HG03045 (cell line): ENCODE data around the gene EXOC7.
"Not testable (repeated sequence)": the region's sequence is repeated elsewhere in the genome, so short reads cannot be mapped to it uniquely, and the experiment has no call there.

Experiments
- ATAC-seq: cut with Tn5 transposase; IDR thresholded peaks from one replicate; pipeline ENCODE4 v1.9.1; 2021; ENCODE audit warnings: mild to moderate bottlenecking, moderate library complexity; ENCODE audit not compliant: unreplicated experiment

EXOC7 gene

DNA sequence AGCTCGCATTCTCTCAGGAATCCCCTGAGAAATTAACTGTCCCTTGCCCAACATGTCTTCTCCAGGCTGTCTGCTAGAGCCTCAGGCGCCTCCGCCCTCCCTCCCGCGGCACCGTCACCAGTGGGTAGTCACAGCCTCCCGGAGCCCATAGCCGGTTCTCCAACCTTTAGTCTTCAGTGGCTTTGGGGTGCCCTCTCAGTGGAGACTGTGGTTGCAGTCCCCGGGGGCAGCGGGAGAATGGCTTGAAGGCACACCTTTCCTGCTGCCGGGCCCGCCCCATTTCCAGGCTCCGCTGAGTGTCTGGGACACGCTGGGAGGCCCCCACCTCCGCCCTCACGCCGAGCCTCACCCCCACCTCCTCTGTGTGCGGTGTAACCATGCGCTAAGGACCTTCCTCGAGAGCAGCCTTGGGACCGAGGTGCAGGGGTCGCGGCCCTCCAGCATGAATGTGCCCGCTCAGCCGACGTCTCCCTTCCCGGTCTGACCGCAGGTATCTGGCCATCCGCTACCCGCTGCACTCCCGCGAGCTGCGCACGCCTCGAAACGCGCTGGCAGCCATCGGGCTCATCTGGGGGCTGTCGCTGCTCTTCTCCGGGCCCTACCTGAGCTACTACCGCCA is 27.3 kb downstream of the EXOC7 start:
- no peak for ATAC-seq

- ATAC-seq, result no peak
These were observed 28.0 kb downstream of the EXOC7 start for GRCh38 chr17:76075364-76076145.

DNA sequence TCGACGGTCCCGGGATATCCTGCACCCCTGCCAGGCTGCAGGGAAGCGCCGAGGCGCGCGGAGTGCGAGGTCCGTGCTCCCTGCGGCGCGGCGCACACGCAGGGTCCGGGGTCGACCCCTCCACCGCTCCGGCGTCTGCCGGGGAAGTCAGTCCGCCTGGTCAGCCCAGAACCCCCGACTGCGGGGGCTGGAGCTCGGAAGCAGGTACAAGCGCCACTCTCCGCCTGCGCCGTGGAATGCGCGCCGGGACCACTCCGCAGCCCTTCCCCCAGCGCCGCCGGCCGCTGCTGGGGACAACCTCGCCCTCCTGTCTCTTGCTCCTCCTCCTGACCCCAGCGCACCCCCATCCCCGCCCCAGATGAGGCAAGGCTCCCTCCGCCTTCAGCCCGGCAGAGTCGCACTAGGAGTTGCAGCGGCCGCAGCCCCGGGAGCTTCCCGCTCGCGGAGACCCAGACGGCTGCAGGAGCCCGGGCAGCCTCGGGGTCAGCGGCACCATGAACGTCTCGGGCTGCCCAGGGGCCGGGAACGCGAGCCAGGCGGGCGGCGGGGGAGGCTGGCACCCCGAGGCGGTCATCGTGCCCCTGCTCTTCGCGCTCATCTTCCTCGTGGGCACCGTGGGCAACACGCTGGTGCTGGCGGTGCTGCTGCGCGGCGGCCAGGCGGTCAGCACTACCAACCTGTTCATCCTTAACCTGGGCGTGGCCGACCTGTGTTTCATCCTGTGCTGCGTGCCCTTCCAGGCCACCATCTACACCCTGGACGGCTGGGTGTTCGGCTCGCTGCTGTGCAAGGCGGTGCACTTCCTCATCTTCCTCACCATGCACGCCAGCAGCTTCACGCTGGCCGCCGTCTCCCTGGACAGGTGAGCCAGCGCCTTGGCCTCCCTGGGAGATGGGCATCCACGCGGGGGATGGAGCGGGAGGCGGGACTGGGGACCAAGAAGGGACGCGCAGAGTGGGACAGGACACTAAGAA is 28.9 kb downstream of the EXOC7 start, which contains the start of gene GALR2:
Gene GALR2 (plus strand): TSS at position 392 of the 974 bp plus-strand sequence. CDS start 103 bp downstream, at position 495.
- no peak for ATAC-seq

DNA sequence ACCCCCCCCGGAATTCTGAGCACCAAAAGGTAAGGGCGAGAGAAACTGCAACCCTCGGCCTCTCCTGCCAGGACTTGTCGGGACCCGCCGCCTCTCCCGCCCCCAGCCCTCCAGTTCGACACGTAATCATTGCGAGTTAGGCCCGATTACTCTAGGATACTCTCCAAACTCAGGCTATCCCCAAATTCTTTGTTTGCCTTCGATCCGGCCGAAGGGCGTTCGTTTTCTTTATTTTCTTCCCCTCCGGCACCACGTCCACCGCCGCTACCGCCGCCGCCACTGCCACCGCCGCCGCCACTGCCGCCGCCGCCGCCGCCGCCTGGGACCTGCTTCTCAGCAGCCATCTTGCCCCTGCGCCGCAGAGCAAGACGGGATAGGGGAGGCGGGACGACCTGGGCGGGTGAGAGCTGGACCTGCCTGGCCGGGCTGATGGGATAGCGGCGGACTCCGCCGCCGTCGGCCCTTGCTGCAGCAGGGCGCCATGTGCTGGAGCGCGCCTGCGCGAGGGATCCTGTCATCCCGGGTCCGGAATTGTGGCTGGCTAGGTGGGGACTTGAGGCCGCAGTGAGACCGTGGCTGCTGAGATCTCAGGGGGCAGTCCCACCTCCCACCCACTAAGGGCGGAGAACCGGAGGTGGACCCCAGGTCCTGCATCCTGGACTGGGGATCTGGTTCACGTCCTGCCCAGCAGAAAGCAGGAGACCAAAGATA is 31.3 kb downstream of the EXOC7 start, which contains the start of gene SRP68:
Gene SRP68 (minus strand): TSS at position 370 of the 711 bp plus-strand sequence. CDS start 26 bp downstream, at position 344.
- peak; percentile 88 for ATAC-seq

- ATAC-seq, result no peak
These were observed 31.9 kb downstream of the EXOC7 start for GRCh38 chr17:76071531-76072147.

- no peak for ATAC-seq
These were observed 37.8 kb downstream of the EXOC7 start for GRCh38 chr17:76065775-76066174.

DNA sequence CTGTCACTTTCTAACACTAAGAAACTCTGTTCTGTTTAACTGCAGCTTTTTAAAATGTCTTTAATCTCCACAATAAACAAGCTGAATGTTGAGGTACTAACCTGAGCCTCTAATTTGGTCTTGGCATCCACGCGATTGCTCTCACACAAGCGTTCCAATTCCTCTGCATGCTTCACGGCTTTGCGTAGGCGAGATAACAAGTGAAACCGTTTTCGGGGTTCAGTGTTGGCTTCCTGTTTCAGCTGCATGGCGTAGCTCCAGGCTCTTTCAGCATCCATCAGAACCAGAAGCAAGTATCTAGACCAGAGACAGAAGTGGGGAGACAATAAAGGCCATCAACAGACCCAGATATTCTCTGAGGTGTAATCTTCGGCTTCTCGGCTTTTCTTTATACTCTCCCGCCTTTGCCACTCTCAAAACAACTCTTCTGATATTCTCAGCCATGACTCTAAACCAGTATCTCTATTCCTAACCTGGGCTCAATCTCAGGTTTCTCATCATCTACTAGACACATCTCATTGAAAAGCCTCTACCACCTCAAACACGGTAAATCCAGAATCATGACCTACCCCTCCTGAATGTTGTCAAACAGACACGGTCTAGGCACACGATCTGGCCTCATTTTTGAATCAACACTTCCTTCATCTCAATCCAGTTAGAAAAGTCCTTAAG is 39.6 kb downstream of the EXOC7 start:
- no peak for ATAC-seq

DNA sequence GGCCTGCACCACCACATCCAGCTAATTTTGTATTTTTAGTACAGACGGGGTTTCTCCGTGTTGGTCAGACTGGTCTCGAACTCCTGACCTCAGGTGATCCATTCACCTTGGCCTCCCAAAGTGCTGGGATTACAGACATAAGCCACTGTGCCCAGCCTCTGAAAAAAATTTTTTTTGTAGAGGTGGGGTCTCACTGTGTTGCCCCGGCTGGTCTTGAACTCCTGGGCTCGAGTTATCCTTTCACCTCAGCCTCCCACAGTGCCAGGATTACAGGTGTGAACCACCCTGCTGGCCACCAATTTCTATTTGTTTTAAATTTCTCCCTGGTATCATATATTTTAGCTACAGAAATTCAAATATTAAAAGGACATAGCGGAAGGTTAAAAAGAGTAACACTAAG is 45.3 kb downstream of the EXOC7 start:
- not testable (repeated sequence) for ATAC-seq

GRCh38 chr17:76056882-76057281 is 46.7 kb downstream of the EXOC7 start:
- no peak for ATAC-seq

DNA sequence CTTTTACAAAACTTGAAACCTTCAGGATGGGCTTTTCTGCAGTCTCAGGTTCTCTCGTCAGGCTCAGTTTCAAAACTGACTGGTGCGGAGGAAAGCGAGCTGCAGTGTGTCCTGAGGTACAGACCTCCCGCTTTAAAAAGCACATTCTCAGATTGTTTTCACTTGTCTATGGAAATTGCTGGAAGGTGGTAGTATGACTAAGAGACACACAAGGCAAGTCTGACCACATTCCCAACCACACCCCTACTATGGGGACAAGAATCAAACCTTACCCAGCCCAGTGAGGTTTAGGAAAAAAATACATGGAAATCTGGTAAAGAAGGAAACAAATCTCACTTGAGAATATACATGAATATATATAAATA is 49.5 kb downstream of the EXOC7 start:
- no peak for ATAC-seq

GRCh38 chr17:76053246-76054111 is 50.1 kb downstream of the EXOC7 start:
- no peak for ATAC-seq

DNA sequence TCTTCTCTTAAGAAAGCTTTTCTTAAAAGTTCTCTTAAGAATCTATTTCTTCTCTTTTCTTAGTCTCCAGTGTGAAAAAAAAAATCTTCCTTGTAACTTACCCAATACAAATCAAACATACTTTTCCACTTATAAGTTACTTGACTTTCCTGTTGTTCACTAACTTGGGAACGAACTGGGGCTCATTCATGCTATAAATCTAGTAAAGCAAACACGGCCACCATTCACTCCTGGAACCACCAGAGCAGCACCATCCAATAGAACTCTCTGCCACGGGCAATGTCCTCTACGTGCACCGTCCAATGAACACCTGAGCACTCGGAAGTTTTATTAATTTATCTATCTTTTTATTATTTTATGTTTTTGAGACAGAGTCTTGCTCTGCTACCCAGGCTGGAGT is 52.0 kb downstream of the EXOC7 start:
- no peak for ATAC-seq

DNA sequence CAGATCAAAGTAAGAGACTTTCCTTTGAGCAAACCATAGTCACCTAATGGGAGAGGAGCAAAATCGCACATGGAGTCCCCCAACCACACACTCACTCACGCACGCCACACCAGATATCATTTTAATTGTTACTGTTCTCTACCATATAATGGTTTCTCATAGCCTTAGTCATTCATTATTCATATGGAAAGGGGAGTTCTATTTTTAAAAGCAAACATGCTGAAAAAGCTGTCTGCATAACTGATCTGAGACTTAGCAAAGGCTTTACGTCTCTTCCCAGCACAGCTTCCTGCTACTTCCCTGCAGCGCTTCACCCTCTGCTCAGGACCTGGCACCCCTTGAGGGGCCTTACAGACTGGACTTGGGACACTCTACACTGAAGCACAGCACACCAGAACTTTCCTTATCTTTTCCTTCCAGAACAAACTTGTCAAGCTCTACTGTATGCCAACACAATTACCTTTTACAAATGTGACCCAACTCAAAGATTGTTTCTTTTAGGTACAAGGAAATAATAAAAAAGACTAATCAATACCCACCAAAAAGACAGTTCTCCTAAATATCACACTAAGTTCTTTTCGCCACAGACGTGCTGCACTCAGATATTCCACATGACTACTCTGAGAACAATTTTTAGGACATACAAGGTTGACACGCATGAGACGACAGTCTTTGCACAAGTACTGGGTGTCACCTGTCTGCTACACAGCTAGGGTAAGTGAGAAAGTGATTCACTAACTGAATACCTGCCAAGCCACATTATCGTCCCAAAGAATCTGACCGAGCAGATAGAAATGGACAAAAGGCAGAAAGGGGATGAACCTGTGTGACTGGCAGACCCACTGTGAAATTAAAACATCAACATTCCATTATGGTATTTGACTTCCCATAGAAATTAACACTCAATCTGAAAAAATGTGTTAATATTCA is 52.8 kb downstream of the EXOC7 start:
- no peak for ATAC-seq

- no peak for ATAC-seq
These were observed 53.6 kb downstream of the EXOC7 start for GRCh38 chr17:76049836-76050537.

GRCh38 chr17:76049239-76049638 is 54.3 kb downstream of the EXOC7 start:
- ATAC-seq, result no peak

DNA sequence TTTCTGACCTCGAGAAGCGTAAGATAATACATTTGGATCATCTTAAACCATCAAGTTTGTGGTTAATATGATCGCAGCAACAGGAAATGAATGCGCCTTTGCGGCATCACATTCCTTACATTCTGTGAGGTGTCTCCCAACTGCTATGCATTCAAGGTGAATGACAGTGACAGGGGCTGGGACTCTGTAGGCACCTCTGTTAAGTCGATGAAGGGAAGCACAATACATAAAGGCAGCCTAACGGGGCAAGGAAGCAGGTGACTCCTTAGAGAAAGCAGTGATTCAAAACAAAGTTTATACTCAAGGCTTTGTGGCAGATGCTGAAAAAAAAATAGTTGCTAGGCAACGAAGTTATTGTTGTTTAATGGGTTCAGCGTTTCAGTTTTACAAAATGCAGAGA is 54.9 kb downstream of the EXOC7 start:
- no peak for ATAC-seq

DNA sequence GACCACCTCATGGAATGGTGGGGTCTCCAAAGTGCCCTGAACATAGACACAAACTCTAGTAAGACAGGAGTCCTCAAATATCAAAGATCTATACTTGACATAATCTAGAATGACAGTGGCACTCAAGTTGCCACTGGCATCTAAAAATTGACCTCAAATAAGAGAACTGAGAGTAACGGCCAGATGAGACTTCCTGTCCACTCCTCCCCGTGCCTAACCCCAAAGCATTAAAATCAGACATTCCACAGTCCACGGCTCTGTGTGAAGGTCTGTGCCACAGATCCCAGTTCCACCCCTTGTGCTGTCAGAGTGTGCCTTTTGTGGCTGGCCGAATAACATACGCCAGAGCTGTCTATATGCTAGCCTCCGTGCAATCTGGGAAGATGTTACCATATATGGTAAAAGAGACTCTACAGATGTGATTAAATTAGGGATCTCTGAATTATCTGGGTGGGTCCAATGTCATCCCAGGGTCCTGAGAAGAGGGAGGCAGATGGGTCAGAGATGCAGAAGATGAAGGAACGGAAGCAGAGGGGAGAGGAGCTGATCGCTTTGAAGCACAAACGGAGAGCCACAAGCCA is 55.5 kb downstream of the EXOC7 start:
- ATAC-seq, result no peak
